NCI-H460 (cell line): Measurements from ENCODE around the gene MTCP1. TPM values are rescaled to one million over a fixed set of nuclear protein-coding genes. Genes with fewer than 3 reads are reported as not detected.
A peak's percentile ranks its signal among the peaks of the same experiment; 100 is the strongest.

ENCODE experiments used
- DNase-seq: peaks from one replicate; pipeline ENCODE4 v3.0.0-alpha.2; 2016; ENCODE audit warnings: low read depth; ENCODE audit errors: extremely low read depth
- total RNA-seq: library from RNA; depleted of rRNA; stranded (reverse); fragments of >200 nt; shearing (Covaris generic); gene quantifications from 2 replicates; pipeline ENCODE4 v1.2.3, GENCODE V29; 2014

The MTCP1 gene
- total RNA-seq, 1 experiment from 2014 or later: 36.1 TPM

- no peak for DNase-seq
Observed at GRCh38 chrX:155055494-155055893, 15.4 kb downstream of the MTCP1 start.

- no peak for DNase-seq
Observed at GRCh38 chrX:155054255-155054654, 16.7 kb downstream of the MTCP1 start.

- no peak for DNase-seq
Observed at GRCh38 chrX:155053656-155054055, 17.3 kb downstream of the MTCP1 start.

DNA sequence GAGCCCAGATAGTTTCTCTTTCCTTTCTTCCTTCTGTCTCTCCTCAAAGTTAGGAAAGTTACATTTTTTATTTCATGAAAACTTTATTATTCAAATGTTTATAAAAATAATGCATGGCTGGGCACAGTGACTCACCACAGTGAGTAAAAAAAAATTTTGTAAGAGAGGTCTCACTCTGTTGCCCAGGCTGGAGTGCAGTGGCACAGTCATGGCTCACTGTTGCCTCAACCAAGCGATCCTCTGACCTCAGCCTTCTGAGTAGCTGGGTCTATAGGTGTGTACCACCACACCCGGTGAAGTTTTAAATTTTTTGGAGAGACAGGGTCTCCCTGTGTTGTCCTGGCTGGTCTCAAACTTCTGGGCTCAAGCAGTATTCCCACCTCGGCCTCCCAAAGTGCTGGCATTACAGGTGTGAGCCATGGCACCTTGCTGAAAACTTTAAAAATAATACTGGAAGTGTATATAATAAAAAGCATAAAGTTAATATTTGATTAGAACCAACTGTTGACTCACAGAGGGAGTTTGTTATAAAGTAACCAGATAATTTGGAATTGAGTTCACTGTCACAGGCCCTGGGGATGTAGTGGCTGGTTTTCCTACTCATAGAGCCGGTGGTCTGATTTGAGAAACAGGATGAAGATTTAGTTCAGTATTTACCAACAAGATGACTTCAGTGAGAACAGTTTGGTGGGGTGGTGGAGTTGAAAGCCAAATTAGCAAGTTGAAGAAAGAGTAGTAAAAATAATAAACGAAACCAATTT, 18.0 kb downstream of the MTCP1 start:
- no peak for DNase-seq

- DNase-seq: peak; percentile 51
Observed at GRCh38 chrX:155048977-155049619, 21.8 kb downstream of the MTCP1 start.

- DNase-seq: no peak
Observed at GRCh38 chrX:155046811-155047528, 24.0 kb downstream of the MTCP1 start.

DNA sequence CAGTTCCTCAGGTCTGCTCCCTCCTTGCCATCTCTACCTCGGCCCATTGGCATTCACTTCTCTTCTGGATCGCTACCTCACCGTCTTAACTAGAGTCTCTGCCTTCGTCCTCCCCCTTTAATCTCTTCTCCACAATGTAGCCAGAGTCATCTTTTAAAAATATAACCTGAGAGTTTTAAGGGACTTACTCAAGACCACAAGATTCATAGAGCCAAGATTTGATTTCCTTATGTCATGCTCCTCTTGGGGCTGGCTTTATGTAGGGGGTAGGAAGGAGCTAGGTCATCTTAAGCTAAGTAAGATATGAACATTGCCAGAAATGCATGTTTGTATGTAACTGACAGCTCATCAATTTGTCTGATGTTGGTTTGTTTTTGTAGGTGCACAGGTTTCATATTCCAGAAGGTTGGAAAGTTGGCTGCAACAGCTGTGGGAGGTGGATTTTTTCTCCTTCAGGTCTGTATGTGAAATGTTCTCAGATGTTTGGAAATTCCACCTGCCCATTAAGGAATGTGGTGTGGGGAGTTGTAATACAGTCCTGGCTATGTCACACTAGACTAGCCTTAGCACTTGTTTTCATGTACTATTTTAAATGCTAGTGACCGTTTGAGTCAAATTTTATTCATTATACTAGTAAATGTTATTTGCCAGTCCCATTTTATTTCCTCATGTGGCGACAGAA, 24.7 kb downstream of the MTCP1 start:
- no peak for DNase-seq

DNA sequence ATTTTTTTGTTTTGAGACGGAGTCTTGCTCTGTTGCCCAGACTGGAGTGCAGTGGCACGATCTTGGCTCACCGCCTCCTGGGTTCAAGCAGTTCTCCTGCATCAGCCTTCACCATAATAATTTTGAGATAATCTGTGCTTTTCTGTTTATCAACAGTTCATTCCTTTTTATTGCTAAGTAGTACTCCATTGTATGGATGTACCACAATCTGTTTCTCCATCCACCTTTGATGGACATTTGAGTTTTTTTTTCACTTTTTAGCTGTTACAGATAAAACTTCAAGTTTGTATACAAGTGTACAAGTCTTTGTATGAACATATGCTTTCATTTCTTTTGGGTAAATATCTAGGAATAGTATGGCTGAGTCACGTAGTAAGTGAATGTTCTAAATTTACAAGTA, 35.2 kb downstream of the MTCP1 start:
- DNase-seq: no peak

- no peak for DNase-seq
Observed at GRCh38 chrX:155031657-155032056, 39.3 kb downstream of the MTCP1 start.

DNA sequence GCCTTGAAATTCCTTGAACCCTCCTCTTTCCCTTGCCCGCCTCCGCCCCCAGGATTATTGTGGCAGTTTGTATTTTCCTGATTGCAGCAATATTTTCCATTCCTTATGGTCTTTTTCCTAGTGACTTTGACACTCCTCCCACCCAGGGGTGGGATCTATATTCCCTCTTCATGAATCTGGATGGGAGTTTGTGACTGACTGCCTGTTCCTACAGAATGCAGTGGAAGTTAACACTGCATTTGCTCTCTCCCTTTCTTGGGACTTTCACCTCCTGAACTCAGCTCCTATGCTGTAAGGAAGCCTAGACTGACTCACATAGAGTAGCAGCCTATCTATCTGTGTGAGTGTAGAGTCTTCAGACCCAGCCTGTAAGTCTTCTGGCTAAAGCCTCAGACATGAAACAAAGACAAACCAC, 42.1 kb downstream of the MTCP1 start:
- DNase-seq: peak; percentile 22

- no peak for DNase-seq
Observed at GRCh38 chrX:155028129-155028528, 42.8 kb downstream of the MTCP1 start.

GRCh38 chrX:155027509-155028066, 43.3 kb downstream of the MTCP1 start:
- DNase-seq: peak; percentile 66

GRCh38 chrX:155026727-155027508, 44.0 kb downstream of the MTCP1 start, which contains the start of gene FUNDC2:
FUNDC2 (plus strand) TSS chrX:155026844; CDS start chrX:155026939, 95 bp downstream.
- peak; percentile 93 for DNase-seq

- no peak for DNase-seq
Observed at GRCh38 chrX:155026420-155026726, 44.6 kb downstream of the MTCP1 start.

GRCh38 chrX:155023907-155024833, 46.8 kb downstream of the MTCP1 start:
- DNase-seq: no peak

DNA sequence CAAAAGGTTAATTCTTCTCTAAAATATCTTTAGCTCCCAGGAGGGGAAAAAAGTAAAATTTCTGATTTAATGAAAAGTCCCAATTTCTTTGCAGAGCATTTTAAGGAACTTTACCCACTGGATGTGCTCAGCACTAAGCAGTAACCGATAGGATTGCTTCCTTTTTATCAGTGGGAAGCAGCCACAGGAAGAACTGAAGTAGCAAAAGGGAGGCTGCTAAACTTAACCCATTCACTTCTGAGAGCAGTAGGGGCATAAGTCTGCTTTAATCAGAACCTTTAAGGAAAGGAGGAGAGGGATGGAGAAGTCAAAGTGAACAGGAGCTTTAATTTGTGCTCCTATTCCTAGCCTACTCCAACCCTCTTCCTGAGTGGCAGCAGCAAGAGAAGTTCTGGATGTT, 48.4 kb downstream of the MTCP1 start, which contains the start of gene F8:
Gene F8 (minus strand): TSS at position 139 of the 400 bp plus-strand sequence. CDS start 171 bp downstream, outside the sequence.
- no peak for DNase-seq

DNA sequence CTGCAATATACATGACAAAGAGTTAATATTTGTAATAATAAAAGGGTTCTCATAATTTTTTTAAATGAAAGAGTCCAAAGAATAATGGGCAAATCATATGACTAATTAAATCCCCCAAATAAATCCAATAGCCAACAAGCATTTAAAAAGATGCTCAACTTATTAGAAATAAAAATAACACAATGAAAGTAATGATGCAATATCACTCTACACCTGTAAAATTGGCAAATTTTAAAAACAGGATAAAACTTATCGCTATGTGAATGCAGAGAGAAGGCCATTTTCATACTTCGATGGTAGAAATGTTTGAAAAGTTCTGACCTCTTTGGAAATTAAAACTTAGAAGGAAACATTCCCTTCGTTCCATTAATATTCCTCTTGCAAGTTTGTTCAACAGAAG, 50.3 kb downstream of the MTCP1 start:
- DNase-seq: no peak
